ENCODE data around the gene TRIM62.
"Not testable (repeated sequence)": the region's sequence is repeated elsewhere in the genome, so short reads cannot be mapped to it uniquely, and the experiment has no call there.

DNA sequence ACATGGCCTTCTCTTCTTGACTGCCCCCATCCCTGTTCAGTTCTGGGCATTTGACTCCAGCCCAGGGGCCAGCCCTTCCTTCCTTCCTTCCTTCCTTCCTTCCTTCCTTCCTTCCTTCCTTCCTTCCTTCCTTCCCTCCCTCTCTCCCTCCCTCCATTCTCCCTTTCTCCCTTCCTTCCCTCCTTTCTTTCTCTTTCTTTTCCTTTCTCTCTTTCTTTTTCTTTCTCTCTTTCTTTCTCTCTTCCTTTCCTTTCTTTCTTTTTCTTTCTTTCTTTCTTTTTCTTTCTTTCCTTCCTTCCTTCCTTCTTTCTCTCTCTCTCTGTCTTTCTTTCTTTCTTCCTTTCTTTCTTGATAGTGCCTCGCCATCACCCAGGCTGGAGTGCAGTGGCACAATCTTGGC, 45.8 kb downstream of the TRIM62 start:
- TF ChIP-seq, protein P1, sequence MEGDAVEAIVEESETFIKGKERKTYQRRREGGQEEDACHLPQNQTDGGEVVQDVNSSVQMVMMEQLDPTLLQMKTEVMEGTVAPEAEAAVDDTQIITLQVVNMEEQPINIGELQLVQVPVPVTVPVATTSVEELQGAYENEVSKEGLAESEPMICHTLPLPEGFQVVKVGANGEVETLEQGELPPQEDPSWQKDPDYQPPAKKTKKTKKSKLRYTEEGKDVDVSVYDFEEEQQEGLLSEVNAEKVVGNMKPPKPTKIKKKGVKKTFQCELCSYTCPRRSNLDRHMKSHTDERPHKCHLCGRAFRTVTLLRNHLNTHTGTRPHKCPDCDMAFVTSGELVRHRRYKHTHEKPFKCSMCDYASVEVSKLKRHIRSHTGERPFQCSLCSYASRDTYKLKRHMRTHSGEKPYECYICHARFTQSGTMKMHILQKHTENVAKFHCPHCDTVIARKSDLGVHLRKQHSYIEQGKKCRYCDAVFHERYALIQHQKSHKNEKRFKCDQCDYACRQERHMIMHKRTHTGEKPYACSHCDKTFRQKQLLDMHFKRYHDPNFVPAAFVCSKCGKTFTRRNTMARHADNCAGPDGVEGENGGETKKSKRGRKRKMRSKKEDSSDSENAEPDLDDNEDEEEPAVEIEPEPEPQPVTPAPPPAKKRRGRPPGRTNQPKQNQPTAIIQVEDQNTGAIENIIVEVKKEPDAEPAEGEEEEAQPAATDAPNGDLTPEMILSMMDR (IDR thresholded peaks at IDR 0.05), result not testable (repeated sequence)
- TF ChIP-seq POLR2A (IDR thresholded peaks at IDR 0.05); POLR2AphosphoS5 (IDR thresholded peaks at IDR 0.05); EP300 (IDR thresholded peaks at IDR 0.05; ENCODE audit: low read depth): not testable (repeated sequence)
